KOPT-K1 (cell line): ENCODE data around the gene ZNF689.
"Not testable (repeated sequence)": the region's sequence is repeated elsewhere in the genome, so short reads cannot be mapped to it uniquely, and the experiment has no call there.

Experiments used
- H3K27ac ChIP-seq: fragments of 200-600 bp; sonication (generic); 2 replicates; pipeline ENCODE4 v1.5.1; 2016; ENCODE audit warnings: antibody characterized with exemption, mild to moderate bottlenecking, low read depth, low read length; ENCODE audit not compliant: poor library complexity, severe bottlenecking
- H3K36me3 ChIP-seq: fragments of 200-600 bp; sonication (generic); 2 replicates; pipeline ENCODE4 v1.5.1; 2017; ENCODE audit warnings: antibody characterized with exemption, mild to moderate bottlenecking, low read length, moderate library complexity; ENCODE audit not compliant: insufficient read depth
- H3K9me3 ChIP-seq: fragments of 200-600 bp; sonication (generic); 2 replicates; pipeline ENCODE4 v1.5.1; 2017; ENCODE audit warnings: antibody characterized with exemption, low read length, mild to moderate bottlenecking; ENCODE audit not compliant: insufficient read depth, poor library complexity, severe bottlenecking

Gene ZNF689

DNA sequence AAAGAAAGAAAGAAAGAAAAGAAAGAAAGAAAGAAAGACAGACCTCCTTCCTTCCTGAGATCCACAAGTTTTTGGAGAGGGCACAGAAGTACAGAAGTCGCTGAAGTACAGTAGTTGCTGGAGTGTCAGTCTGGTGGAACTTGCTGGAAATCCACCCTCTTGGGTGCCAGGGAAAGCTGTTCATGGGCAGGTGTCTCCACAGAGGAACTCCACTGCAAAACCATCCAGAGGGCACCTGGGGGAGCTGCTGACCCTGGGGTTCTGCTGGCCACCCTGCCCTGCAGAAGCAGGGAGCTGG, 37.0 kb upstream of the ZNF689 start:
- Histone ChIP-seq H3K36me3 (peaks cover 4% of the 10 kb centered on the region), H3K27ac (no peak overlapping the region), H3K9me3 (no peaks in the 10 kb centered on the region)

DNA sequence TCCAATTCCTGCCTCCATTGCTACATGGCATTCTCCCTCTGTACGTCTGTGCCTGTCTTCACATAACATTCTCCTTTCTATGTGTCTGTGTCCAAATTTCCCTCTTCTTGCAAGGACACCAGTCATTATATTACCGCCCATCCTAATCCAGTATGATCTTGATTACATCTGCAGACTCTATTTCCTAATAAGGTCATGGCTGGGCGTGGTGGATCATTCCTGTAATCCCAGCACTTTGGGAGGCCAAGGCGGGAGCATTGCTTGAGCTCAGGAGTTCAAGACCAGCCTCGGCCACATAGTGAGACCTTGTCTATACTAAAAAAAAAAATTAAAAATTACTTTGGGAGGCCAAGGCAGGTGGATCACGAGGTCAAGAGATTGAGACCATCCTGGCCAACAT, 35.5 kb upstream of the ZNF689 start:
- Histone ChIP-seq H3K9me3 (no peaks in the 10 kb centered on the region), H3K27ac (no peak overlapping the region), H3K36me3 (no peaks in the 10 kb centered on the region)

DNA sequence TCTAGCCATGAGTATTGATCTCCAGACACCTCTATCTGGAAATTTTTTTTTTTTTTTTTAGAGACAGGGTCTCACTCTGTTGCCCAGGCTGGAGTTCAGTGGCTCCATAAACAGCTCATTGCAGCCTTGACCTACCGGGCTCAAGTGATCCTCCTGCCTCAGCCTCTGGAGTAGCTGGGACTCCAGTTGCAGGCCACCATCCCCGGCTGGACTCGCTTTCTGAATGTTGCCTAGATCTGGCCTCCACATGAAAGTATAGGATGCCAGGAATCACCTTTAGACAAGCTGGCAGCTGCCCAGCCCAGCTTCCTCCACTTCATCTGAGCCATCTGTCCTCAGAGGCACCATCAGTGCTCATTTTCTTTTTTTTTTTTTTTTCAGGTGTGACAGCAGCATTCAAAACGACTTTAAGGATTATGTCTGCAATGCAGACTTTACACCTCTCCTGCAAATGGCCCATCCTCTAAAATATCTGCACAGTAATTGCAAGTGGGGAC, 34.2 kb upstream of the ZNF689 start:
- Histone ChIP-seq H3K27ac (no peak overlapping the region), H3K9me3 (no peaks in the 10 kb centered on the region), H3K36me3 (no peaks in the 10 kb centered on the region)

DNA sequence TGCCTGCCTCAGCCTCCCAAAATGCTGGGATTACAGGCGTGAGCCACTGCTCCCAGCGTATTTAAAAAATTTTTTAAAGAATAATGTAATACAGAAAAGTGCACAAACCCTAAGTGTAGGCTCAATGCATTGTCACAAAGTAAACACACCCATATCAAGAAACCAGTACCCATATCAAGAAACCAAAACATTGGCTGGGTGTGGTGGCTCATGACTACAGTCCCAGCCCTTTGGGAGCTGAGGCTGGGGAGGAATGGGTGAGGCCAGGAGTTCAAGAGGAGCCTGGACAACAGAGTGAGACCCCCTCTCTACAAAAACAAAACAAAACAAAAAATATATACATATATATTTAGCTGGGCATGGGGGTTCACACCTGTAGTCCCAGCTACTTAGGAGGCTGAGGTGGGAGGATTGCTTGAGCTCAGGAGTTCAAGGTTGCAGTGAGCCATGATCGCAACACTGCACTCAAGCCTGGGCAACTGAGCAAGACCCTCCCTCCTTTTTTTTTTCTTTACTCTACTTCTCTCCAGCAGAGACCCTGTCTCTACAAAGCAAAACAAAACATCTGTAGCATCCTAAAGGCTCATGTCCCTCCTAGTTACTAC, 31.3 kb upstream of the ZNF689 start:
- H3K9me3 ChIP-seq = no peaks in the 10 kb centered on the region
- H3K27ac ChIP-seq = no peak overlapping the region
- H3K36me3 ChIP-seq = no peaks in the 10 kb centered on the region

DNA sequence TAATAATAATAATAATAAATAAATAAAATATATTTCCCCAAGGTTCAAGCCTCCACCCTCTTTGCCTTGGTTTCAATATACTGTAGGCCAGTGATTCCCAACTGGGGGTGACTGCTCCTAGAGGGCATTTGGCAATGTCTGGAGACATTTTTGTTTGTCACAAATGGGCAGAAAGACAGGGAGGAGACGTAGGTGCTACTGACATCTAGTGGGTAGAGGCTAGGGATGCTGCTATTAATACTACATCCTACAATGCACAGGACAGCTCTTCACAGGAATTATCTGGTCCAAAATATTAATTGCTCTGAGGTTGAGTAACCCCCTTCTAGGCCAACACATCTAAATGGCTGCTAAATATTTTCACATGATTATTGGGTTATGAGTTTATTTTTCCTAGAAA, 27.8 kb upstream of the ZNF689 start:
- H3K36me3 ChIP-seq = no peaks in the 10 kb centered on the region
- no peaks in the 10 kb centered on the region for H3K9me3 ChIP-seq
- H3K27ac ChIP-seq = no peak overlapping the region

DNA sequence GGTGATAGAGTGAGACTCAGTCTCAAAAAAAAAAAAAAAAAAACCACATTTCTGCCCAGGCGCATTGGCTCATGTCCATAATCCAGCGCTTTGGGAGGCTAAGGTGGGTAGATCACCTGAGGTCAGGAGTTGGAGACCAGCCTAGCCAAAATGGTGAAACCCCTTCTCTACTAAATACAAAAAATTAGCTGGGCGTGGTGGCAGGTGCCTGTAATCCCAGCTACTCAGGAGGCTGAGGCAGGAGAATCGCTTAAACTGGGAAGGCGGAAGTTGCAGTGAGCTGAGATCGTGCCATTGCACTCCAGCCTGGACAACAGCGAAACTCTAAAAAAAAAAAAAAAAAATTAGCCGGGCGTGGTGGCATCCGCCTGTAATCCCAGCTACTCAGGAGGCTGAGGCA, 26.9 kb upstream of the ZNF689 start:
- not testable (repeated sequence) for H3K36me3 ChIP-seq, H3K27ac ChIP-seq, H3K9me3 ChIP-seq

DNA sequence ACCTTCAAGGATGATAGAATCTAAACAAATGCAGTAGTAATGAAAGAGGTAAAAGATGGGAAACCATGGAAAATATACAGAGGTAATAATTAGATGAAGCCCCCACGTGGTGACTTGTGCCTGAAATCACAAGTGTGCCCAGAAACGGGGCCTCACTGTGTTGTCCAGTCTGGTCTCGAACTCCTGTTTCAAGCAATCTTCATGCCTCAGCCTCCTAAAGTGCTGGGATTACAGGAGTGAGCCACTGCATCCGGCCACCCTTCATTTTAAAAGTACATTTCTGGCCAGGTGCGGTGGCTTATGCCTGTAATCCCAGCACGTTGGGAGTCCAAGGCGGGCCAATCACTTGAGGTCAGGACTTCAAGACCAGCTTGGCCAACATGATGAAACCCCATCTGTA, 26.4 kb upstream of the ZNF689 start:
- Histone ChIP-seq H3K9me3 (no peaks in the 10 kb centered on the region), H3K36me3 (no peaks in the 10 kb centered on the region), H3K27ac (no peak overlapping the region)

DNA sequence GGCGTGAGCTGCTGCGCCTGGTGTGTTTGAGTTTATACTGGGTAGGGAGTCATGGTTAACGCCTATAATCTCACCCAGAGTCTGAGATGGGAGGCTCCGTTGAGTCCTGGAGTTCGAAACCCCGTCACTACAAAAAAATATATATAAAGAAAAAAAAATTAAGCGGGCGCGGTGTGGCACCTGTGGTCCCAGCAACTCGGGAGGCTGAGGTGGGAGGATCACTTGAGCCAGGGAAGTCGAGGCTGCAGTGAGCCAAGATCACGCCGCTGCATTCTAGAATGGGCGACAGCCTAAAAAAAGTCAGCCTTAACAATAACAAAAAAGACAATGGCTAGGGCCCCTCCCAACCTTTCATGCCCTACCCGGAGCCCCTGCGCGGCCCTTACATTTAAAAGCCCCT, 23.3 kb upstream of the ZNF689 start:
- H3K9me3 ChIP-seq = no peaks in the 10 kb centered on the region
- H3K27ac ChIP-seq = peak overlapping the region; percentile 83

DNA sequence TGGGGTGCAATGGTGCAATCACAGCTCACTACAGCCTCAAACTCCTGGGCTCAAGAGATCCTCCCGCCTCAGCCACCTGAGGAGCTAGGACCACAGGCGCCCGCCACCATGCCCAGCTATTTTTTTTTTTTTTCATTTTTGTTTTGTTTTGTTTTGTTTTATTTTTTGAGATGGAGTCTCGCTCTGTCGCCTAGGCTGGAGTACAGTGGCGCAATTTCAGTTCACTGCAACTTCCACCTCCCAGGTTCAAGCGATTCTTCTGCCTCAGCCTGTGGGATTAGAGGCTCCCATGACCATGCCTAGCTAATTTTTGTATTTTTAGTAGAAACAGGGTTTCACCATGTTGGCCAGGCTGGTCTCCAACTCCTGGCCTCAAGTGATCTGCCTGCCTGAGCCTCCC, 22.3 kb upstream of the ZNF689 start:
- not testable (repeated sequence) for H3K9me3 ChIP-seq, H3K27ac ChIP-seq, H3K36me3 ChIP-seq

More for the DNA sequence above, 23.3 kb upstream of the ZNF689 start:
- no peaks in the 10 kb centered on the region for H3K36me3 ChIP-seq

DNA sequence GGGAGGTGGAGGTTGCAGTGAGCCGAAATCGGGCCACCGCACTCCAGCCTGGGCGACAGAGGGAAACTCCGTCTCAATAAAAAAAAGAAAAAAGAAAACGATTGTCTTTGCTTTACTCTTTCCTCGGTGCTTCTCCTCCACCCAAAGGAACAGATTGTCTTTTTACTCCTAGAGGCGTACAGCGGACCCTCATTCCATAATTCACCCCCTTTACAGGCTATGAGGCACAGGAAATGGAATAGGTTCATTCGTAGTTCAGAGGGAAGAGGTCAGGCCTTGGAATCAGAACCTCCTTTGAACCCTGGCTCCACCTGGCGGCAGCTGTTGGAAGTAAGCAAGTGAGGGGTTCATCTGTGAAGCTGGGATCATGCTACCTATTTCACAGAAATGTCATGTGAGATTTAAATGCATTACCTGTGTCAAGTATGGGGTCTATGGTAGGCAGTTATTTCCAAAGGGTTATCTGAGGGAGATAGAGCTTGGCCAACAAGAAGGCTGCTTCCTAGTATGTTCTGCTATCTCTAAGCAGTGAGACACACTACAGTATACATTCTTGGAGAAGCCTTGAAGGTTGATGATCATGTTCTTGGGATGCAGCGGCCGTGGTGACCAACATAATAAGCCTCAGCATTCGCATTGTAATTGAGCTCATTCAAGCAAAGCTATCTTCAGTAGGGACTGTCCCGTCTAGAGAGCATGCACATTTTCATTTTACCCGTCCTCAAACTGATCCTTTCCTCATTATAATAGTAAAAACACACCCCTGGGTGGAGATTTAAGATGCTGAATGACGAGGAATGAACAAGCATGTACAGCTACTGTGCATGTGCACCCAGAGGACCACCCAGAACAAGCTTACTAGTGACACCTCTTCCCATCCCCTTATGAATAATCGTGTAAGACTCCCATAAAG, 18.7 kb upstream of the ZNF689 start:
- Histone ChIP-seq H3K27ac (no peak overlapping the region), H3K9me3 (peaks cover 5% of the 10 kb centered on the region)

DNA sequence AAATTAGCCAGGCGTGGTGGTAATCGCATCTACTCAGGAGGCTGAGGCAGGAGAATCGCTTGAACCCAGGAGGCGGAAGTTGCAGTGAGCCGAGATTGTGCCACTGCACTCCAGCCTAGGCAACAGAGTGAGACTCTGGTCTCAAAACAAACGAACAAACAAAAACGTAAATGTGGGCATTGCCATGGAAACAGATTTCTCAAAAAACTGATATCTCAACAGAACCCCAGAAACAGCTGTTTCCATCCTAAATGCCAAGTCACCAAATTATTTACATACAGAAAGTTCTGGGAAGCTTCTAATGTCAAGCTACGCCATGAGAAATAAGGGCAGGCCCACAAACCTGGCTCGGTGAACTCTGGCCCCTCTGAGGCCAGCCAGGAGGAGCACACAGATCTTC, 16.0 kb upstream of the ZNF689 start:
- Histone ChIP-seq H3K9me3 (peaks cover 11% of the 10 kb centered on the region), H3K27ac (no peak overlapping the region), H3K36me3 (no peaks in the 10 kb centered on the region)

More for the DNA sequence above, 18.7 kb upstream of the ZNF689 start:
- no peaks in the 10 kb centered on the region for H3K36me3 ChIP-seq

DNA sequence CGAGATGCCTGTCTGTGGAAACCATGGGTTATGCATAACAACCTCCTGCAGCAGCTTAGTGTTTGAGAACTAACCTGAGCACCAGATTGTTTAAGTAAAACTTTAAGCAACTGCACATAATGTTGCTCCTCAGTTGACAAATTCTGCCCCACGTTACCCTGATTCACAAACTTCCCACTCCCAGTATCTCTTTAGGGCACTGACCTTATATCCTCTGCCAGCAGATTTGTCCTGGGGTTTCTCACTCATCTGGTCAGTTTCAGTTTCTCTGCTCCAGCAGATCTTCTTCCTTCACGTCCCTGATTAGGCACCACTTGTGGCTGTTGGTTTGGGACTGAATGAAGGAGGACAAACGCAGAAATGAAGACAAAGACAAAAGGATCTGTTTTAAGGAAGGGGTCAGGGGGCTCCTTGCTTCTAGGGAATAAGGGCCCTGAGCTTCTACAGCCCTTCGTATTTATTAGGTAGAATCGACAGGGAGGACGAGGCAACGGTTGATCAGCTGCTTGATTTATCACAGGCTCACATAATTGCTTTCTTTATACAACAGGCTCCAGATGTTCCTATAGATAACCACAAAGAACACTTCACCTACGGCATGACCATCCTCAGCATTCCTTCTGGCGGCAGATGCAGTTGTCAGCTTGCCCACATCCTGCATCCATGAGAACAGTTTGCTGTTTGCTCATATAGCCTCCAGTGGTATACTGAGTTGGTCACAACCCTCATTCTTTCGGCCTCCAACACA, 13.5 kb upstream of the ZNF689 start:
- Histone ChIP-seq H3K9me3 (peaks cover 17% of the 10 kb centered on the region), H3K27ac (no peak overlapping the region), H3K36me3 (no peaks in the 10 kb centered on the region)

DNA sequence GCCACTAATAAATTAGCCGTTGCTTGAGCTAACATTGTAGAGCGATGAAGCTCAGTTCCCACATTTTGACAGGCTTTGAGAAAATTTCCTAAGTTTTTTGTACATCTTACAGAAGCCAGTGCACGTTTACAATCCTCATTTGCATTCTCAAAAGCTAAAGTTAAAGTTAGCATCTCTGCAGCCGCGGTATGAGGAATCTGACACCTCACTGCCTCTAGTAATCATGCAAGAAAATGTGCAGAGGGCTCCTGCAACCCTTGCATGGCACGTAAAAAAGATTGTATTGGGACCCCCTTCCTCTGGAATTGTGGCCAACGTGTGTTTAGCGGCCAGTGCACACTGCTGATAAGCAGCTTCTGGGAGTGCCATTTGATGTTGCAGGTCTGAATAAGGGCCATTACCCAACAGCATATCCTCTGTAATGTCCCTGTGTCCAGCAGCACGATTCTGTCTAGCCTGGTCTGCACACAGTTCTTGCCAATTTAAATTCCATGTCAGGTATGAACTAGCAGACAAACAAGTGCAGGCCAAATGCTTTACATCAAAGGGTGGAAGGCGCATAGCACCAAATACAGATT, 12.4 kb upstream of the ZNF689 start:
- peaks cover 24% of the 10 kb centered on the region for H3K9me3 ChIP-seq
- H3K27ac ChIP-seq = no peak overlapping the region
- no peaks in the 10 kb centered on the region for H3K36me3 ChIP-seq

DNA sequence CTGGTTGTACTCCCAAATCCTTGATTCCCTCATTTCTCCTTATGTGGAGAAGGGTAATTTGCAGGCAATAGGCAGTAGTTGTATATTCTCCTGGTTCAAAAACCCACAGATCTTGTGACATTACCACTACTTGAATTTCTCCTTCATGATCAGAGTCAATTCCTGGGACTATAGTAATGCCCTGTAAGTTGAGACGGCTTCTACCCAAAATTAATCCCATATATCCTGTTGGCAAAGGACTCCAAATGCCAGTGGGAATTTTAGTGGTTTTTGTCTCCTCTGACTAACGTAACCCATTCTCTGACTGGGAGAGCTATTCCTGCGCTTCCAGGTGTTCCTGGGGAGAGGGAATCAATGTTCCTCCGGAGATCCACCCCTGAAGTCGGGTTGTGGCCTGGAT, 11.6 kb upstream of the ZNF689 start:
- Histone ChIP-seq H3K9me3 (peaks cover 24% of the 10 kb centered on the region), H3K27ac (no peak overlapping the region)

DNA sequence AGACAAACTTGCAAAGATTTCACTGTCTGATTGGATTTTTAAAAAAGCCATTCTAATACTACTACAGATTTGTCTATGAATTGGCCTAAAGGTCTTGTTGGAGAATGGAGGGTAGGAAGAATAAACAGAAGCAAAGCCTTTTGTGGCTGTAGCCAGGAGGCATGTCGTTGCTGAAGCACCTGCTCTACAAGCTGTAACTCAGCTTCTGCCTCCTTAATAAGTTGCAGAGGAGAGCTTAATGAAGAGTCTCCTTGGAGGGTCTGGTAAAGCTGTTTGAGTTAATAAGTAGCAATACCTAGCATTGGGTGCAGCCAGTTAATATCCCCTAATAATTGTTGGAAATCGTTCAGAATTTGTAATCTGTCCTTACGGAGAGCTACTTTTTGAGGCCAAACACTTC, 10.0 kb upstream of the ZNF689 start:
- Histone ChIP-seq H3K27ac (no peak overlapping the region), H3K36me3 (no peaks in the 10 kb centered on the region), H3K9me3 (peaks cover 27% of the 10 kb centered on the region)

More for the DNA sequence above, 11.6 kb upstream of the ZNF689 start:
- H3K36me3 ChIP-seq = no peaks in the 10 kb centered on the region
